Measurements from ENCODE around the gene PPM1D.
A peak's percentile ranks its signal among the peaks of the same experiment; 100 is the strongest.
"Not testable (repeated sequence)": the region's sequence is repeated elsewhere in the genome, so short reads cannot be mapped to it uniquely, and the experiment has no call there.

PPM1D gene

GRCh38 chr17:60594170-60594569 is 5.8 kb upstream of the PPM1D start:
- DNase-seq = not testable (repeated sequence)

GRCh38 chr17:60594734-60595133 is 5.3 kb upstream of the PPM1D start:
- no peak for DNase-seq

GRCh38 chr17:60597297-60597696 is 2.7 kb upstream of the PPM1D start:
- no peak for DNase-seq

GRCh38 chr17:60598001-60598736 is 1.8 kb upstream of the PPM1D start:
- no peak for DNase-seq

- DNase-seq = no peak
Observed at GRCh38 chr17:60599220-60599619, 773 bp upstream of the PPM1D start.

- DNase-seq = peak; percentile 17
Observed at GRCh38 chr17:60600490-60601446, 775 bp downstream of the PPM1D start.

- no peak for DNase-seq
Observed at GRCh38 chr17:60601447-60602384, 1.7 kb downstream of the PPM1D start.

GRCh38 chr17:60602385-60602742 is 2.4 kb downstream of the PPM1D start:
- DNase-seq = no peak

- DNase-seq = no peak
Observed at GRCh38 chr17:60602871-60603270, 2.9 kb downstream of the PPM1D start.

GRCh38 chr17:60603477-60603876 is 3.5 kb downstream of the PPM1D start:
- not testable (repeated sequence) for DNase-seq

GRCh38 chr17:60604686-60605334 is 4.8 kb downstream of the PPM1D start:
- no peak for DNase-seq

- DNase-seq = no peak
Observed at GRCh38 chr17:60606036-60606435, 6.0 kb downstream of the PPM1D start.

GRCh38 chr17:60610473-60610872 is 10.5 kb downstream of the PPM1D start:
- DNase-seq = no peak

GRCh38 chr17:60611321-60611720 is 11.3 kb downstream of the PPM1D start:
- not testable (repeated sequence) for DNase-seq

GRCh38 chr17:60613325-60613724 is 13.3 kb downstream of the PPM1D start:
- peak; percentile 18 for DNase-seq

- DNase-seq = peak; percentile 18
Observed at GRCh38 chr17:60613796-60614195, 13.8 kb downstream of the PPM1D start.

- DNase-seq = not testable (repeated sequence)
Observed at GRCh38 chr17:60614247-60614646, 14.3 kb downstream of the PPM1D start.

GRCh38 chr17:60615108-60615507 is 15.1 kb downstream of the PPM1D start:
- DNase-seq = no peak

- no peak for DNase-seq
Observed at GRCh38 chr17:60615840-60616239, 15.8 kb downstream of the PPM1D start.

GRCh38 chr17:60618080-60618479 is 18.1 kb downstream of the PPM1D start:
- no peak for DNase-seq

- no peak for DNase-seq
Observed at GRCh38 chr17:60618854-60619526, 19.0 kb downstream of the PPM1D start.

GRCh38 chr17:60622961-60623360 is 23.0 kb downstream of the PPM1D start:
- DNase-seq = no peak
